GM18499 (cell line): Measurements from ENCODE around the gene BMP7.
"Not testable (repeated sequence)": the region's sequence is repeated elsewhere in the genome, so short reads cannot be mapped to it uniquely, and the experiment has no call there.

ENCODE experiments used
- ATAC-seq: cut with Tn5 transposase; IDR thresholded peaks from one replicate; pipeline ENCODE4 v1.9.1; 2021; ENCODE audit warnings: moderate number of reproducible peaks; ENCODE audit not compliant: insufficient read depth, unreplicated experiment

Gene BMP7

GRCh38 chr20:57252559-57253162 lies 13.8 kb downstream of the BMP7 start:
- no peak for ATAC-seq

GRCh38 chr20:57251949-57252348 lies 14.5 kb downstream of the BMP7 start:
- ATAC-seq: no peak

GRCh38 chr20:57251344-57251743 lies 15.1 kb downstream of the BMP7 start:
- ATAC-seq: no peak

- no peak for ATAC-seq
Measured at GRCh38 chr20:57250607-57251343, 15.7 kb downstream of the BMP7 start.

- ATAC-seq: no peak
Measured at GRCh38 chr20:57249772-57250171, 16.7 kb downstream of the BMP7 start.

GRCh38 chr20:57249073-57249472 lies 17.4 kb downstream of the BMP7 start:
- no peak for ATAC-seq

- no peak for ATAC-seq
Measured at GRCh38 chr20:57248132-57248797, 18.2 kb downstream of the BMP7 start.

GRCh38 chr20:57247292-57247965 lies 19.0 kb downstream of the BMP7 start:
- no peak for ATAC-seq

- no peak for ATAC-seq
Measured at GRCh38 chr20:57245997-57246396, 20.4 kb downstream of the BMP7 start.

- no peak for ATAC-seq
Measured at GRCh38 chr20:57244627-57245214, 21.7 kb downstream of the BMP7 start.

GRCh38 chr20:57244221-57244585 lies 22.2 kb downstream of the BMP7 start:
- ATAC-seq: no peak

GRCh38 chr20:57243480-57244220 lies 22.8 kb downstream of the BMP7 start:
- no peak for ATAC-seq

GRCh38 chr20:57242414-57242813 lies 24.0 kb downstream of the BMP7 start:
- no peak for ATAC-seq

GRCh38 chr20:57241363-57241991 lies 25.0 kb downstream of the BMP7 start:
- ATAC-seq: no peak

- ATAC-seq: no peak
Measured at GRCh38 chr20:57240581-57241362, 25.7 kb downstream of the BMP7 start.

GRCh38 chr20:57239725-57240124 lies 26.7 kb downstream of the BMP7 start:
- not testable (repeated sequence) for ATAC-seq

- not testable (repeated sequence) for ATAC-seq
Measured at GRCh38 chr20:57239324-57239723, 27.1 kb downstream of the BMP7 start.

- ATAC-seq: no peak
Measured at GRCh38 chr20:57238089-57238488, 28.4 kb downstream of the BMP7 start.

GRCh38 chr20:57237585-57237953 lies 28.9 kb downstream of the BMP7 start:
- ATAC-seq: no peak
